ENCODE results near the gene SLC19A2. TPM values are rescaled to one million over a fixed set of nuclear protein-coding genes. Genes with fewer than 3 reads are reported as not detected.
A peak's percentile ranks its signal among the peaks of the same experiment; 100 is the strongest.

Gene SLC19A2
- total RNA-seq, 2 donors from 2014 or later, result 4.0 to 6.5 TPM

GRCh38 chr1:169462385-169462784 is 23.4 kb downstream of the SLC19A2 start:
- ATAC-seq, result no peak
- peaks cover under 1 to 7% of the 10 kb centered on the region in 2 donors for H3K36me3 Mint-ChIP-seq
- no peak overlapping the region for H3K27ac Mint-ChIP-seq

GRCh38 chr1:169461390-169462000 is 24.2 kb downstream of the SLC19A2 start:
- peaks cover 8 to 14% of the 10 kb centered on the region in 2 donors for H3K36me3 Mint-ChIP-seq
- no peak for DNase-seq (ENCODE audit: low spot score in 2 of 2)
- H3K9me3 Mint-ChIP-seq, result peaks cover 7% of the 10 kb centered on the region in 2 donors
- ATAC-seq, result peak; percentile 57 to 89
- no peak overlapping the region for H3K27ac Mint-ChIP-seq

More at GRCh38 chr1:169462385-169462784, 23.4 kb downstream of the SLC19A2 start:
- no peak for DNase-seq (ENCODE audit: low spot score in 2 of 2)
- H3K9me3 Mint-ChIP-seq, result peaks cover under 1% of the 10 kb centered on the region in 2 donors

GRCh38 chr1:169460191-169460833 is 25.4 kb downstream of the SLC19A2 start:
- Mint-ChIP-seq H3K9me3 (peaks cover 7% of the 10 kb centered on the region in 2 donors), H3K36me3 (peaks cover 8 to 14% of the 10 kb centered on the region in 2 donors), H3K27ac (no peak overlapping the region)
- ATAC-seq (peak; percentile 11 to 41), DNase-seq (ENCODE audit: low spot score in 2 of 2) (no peak)

- ATAC-seq, result no peak
- Mint-ChIP-seq H3K36me3 (peaks cover 8 to 14% of the 10 kb centered on the region in 2 donors), H3K9me3 (peaks cover 7% of the 10 kb centered on the region in 2 donors), H3K27ac (no peak overlapping the region)
- DNase-seq (ENCODE audit: low spot score in 2 of 2), result no peak
These were observed 28.3 kb downstream of the SLC19A2 start for GRCh38 chr1:169457443-169457842.

GRCh38 chr1:169456029-169456428 is 29.7 kb downstream of the SLC19A2 start:
- DNase-seq (ENCODE audit: low spot score in 2 of 2) (no peak), ATAC-seq (no peak)
- peaks cover 8 to 14% of the 10 kb centered on the region in 2 donors for H3K36me3 Mint-ChIP-seq
- no peak overlapping the region for H3K27ac Mint-ChIP-seq
- peaks cover 7% of the 10 kb centered on the region in 2 donors for H3K9me3 Mint-ChIP-seq

- Mint-ChIP-seq H3K36me3 (peaks cover 8 to 13% of the 10 kb centered on the region in 2 donors), H3K9me3 (peaks cover 7% of the 10 kb centered on the region in 2 donors), H3K27ac (no peak overlapping the region)
- no peak for DNase-seq (ENCODE audit: low spot score in 2 of 2)
- ATAC-seq, result no peak
These were observed 32.8 kb downstream of the SLC19A2 start for GRCh38 chr1:169452921-169453320.

GRCh38 chr1:169451218-169451824 is 34.4 kb downstream of the SLC19A2 start:
- DNase-seq (ENCODE audit: low spot score in 2 of 2) (no peak), ATAC-seq (no peak)
- Mint-ChIP-seq H3K36me3 (peaks cover 0 to 6% of the 10 kb centered on the region in 2 donors), H3K27ac (no peak overlapping the region), H3K9me3 (no peaks in the 10 kb centered on the region)

GRCh38 chr1:169443923-169444322 is 41.8 kb downstream of the SLC19A2 start:
- ATAC-seq (no peak), DNase-seq (ENCODE audit: low spot score in 2 of 2) (no peak)
- Mint-ChIP-seq H3K9me3 (no peaks in the 10 kb centered on the region), H3K27ac (no peak overlapping the region), H3K36me3 (peaks cover 0 to 5% of the 10 kb centered on the region in 2 donors)

GRCh38 chr1:169427081-169427641 is 58.6 kb downstream of the SLC19A2 start, which contains the start of gene CCDC181:
Gene CCDC181, minus strand, starts transcription at chr1:169427474. Its CDS starts 2,547 bp downstream, at chr1:169424927.
- peaks cover 0 to 4% of the 10 kb centered on the region in 2 donors for H3K9me3 Mint-ChIP-seq
- peaks cover 5 to 10% of the 10 kb centered on the region in 2 donors for H3K36me3 Mint-ChIP-seq
- ATAC-seq (peak; percentile 95 to 99), DNase-seq (ENCODE audit: low spot score in 2 of 2) (peak; percentile 60 to 64)
- peak within 1 kb of the TSS; percentile 24 to 53 for H3K27ac Mint-ChIP-seq

GRCh38 chr1:169426174-169426705 is 59.5 kb downstream of the SLC19A2 start:
- no peak for ATAC-seq
- H3K27ac Mint-ChIP-seq, result no peak overlapping the region
- H3K36me3 Mint-ChIP-seq, result peaks cover 0 to 5% of the 10 kb centered on the region in 2 donors
- DNase-seq (ENCODE audit: low spot score in 2 of 2), result no peak
- H3K9me3 Mint-ChIP-seq, result no peaks in the 10 kb centered on the region

- DNase-seq (ENCODE audit: low spot score in 2 of 2) (no peak), ATAC-seq (no peak)
- Mint-ChIP-seq H3K9me3 (no peaks in the 10 kb centered on the region), H3K36me3 (no peaks in the 10 kb centered on the region), H3K27ac (no peak overlapping the region)
These were observed 64.4 kb downstream of the SLC19A2 start for GRCh38 chr1:169421309-169421708.

GRCh38 chr1:169414952-169415351 is 70.8 kb downstream of the SLC19A2 start:
- ATAC-seq (no peak), DNase-seq (ENCODE audit: low spot score in 2 of 2) (no peak)
- Mint-ChIP-seq H3K9me3 (peaks cover 8 to 9% of the 10 kb centered on the region in 2 donors), H3K27ac (no peak overlapping the region), H3K36me3 (peaks cover 0 to 8% of the 10 kb centered on the region in 2 donors)

Other genes starting within 250 kb of the SLC19A2 start
- gene NME7, start 118.1 kb downstream of the SLC19A2 start, total RNA-seq, result 10 to 100 TPM; 13.0 TPM
- gene BLZF1, start 117.7 kb downstream of the SLC19A2 start, total RNA-seq, result 1 to 10 TPM; 6.1 to 9.8 TPM
- under 1 TPM in 1 of 2 donors, not detected in 1; 0.30 TPM for gene CCDC181, start 58.5 kb downstream of the SLC19A2 start, total RNA-seq
- 10 to 100 TPM; 90.3 to 93.5 TPM for gene F5, start 100.5 kb upstream of the SLC19A2 start, total RNA-seq
- 1 to 10 TPM; 1.5 to 2.0 TPM for gene SELP, start 144.2 kb upstream of the SLC19A2 start, total RNA-seq
- 100 to 1,000 TPM; 317 to 341 TPM for gene SELL, start 225.7 kb upstream of the SLC19A2 start, total RNA-seq
- gene SELE, start 248.1 kb upstream of the SLC19A2 start, total RNA-seq, result not detected

All from activated naive CD4-positive, alpha-beta T cell treated with anti-CD3 and anti-CD28 coated beads, Interleukin-2, amount 50 U/mL, for 72 hours (primary cell).